ENCODE measurements around the gene CYP24A1. TPM values are rescaled to one million over a fixed set of nuclear protein-coding genes. Genes with fewer than 3 reads are reported as not detected.

CYP24A1 gene
- polyA plus RNA-seq, 1 donor from 2014 or later: 0.12 TPM

- H3K9me2 ChIP-seq (ENCODE audit: insufficient read depth, low read length): no peaks in the 10 kb centered on the region
- no peak overlapping the region for H3K27ac ChIP-seq (ENCODE audit: low read length)
- H3K4me2 ChIP-seq (ENCODE audit: low read length): no peak overlapping the region
- H3K9ac ChIP-seq (ENCODE audit: low read length): no peak overlapping the region
- H2AFZ ChIP-seq (ENCODE audit: low read depth, low read length): no peak overlapping the region
- H3K9me3 ChIP-seq (ENCODE audit: low read length): no peaks in the 10 kb centered on the region
- H3K36me3 ChIP-seq (ENCODE audit: insufficient read depth, low read length): no peaks in the 10 kb centered on the region
- no peak overlapping the region for H3K4me3 ChIP-seq (ENCODE audit: low read length)
- H4K20me1 ChIP-seq (ENCODE audit: insufficient read depth): no peaks in the 10 kb centered on the region
- TF ChIP-seq, protein P1, sequence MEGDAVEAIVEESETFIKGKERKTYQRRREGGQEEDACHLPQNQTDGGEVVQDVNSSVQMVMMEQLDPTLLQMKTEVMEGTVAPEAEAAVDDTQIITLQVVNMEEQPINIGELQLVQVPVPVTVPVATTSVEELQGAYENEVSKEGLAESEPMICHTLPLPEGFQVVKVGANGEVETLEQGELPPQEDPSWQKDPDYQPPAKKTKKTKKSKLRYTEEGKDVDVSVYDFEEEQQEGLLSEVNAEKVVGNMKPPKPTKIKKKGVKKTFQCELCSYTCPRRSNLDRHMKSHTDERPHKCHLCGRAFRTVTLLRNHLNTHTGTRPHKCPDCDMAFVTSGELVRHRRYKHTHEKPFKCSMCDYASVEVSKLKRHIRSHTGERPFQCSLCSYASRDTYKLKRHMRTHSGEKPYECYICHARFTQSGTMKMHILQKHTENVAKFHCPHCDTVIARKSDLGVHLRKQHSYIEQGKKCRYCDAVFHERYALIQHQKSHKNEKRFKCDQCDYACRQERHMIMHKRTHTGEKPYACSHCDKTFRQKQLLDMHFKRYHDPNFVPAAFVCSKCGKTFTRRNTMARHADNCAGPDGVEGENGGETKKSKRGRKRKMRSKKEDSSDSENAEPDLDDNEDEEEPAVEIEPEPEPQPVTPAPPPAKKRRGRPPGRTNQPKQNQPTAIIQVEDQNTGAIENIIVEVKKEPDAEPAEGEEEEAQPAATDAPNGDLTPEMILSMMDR (IDR thresholded peaks at IDR 0.05; ENCODE audit: poor library complexity, severe bottlenecking): no peak
- TF ChIP-seq EZH2 (IDR thresholded peaks at IDR 0.05; ENCODE audit: borderline replicate concordance, insufficient read depth, low read length, poor library complexity, severe bottlenecking) (no peak), SMC3 (conservative IDR thresholded peaks at IDR 0.05; ENCODE audit: poor library complexity) (no peak), TAF1 (IDR thresholded peaks at IDR 0.05; ENCODE audit: low read depth) (no peak), RAD21 (conservative IDR thresholded peaks at IDR 0.05) (no peak), REST (IDR thresholded peaks at IDR 0.05; ENCODE audit: borderline replicate concordance) (no peak), EP300 (conservative IDR thresholded peaks at IDR 0.05; ENCODE audit: poor library complexity, severe bottlenecking) (no peak), MXI1 (conservative IDR thresholded peaks at IDR 0.05; ENCODE audit: poor library complexity, severe bottlenecking) (no peak), POLR2AphosphoS5 (IDR thresholded peaks at IDR 0.05) (no peak)
- H3K27me3 ChIP-seq (ENCODE audit: insufficient read depth, low read depth, low read length): no peaks in the 10 kb centered on the region
- H3K79me2 ChIP-seq (replicated peaks; ENCODE audit: insufficient read depth, low read length): no peaks in the 10 kb centered on the region
- H3F3A ChIP-seq (ENCODE audit: insufficient read depth, low read length, poor library complexity, severe bottlenecking): no peaks in the 10 kb centered on the region
Measured at GRCh38 chr20:54134445-54135220, 39.2 kb downstream of the CYP24A1 start.

DNA sequence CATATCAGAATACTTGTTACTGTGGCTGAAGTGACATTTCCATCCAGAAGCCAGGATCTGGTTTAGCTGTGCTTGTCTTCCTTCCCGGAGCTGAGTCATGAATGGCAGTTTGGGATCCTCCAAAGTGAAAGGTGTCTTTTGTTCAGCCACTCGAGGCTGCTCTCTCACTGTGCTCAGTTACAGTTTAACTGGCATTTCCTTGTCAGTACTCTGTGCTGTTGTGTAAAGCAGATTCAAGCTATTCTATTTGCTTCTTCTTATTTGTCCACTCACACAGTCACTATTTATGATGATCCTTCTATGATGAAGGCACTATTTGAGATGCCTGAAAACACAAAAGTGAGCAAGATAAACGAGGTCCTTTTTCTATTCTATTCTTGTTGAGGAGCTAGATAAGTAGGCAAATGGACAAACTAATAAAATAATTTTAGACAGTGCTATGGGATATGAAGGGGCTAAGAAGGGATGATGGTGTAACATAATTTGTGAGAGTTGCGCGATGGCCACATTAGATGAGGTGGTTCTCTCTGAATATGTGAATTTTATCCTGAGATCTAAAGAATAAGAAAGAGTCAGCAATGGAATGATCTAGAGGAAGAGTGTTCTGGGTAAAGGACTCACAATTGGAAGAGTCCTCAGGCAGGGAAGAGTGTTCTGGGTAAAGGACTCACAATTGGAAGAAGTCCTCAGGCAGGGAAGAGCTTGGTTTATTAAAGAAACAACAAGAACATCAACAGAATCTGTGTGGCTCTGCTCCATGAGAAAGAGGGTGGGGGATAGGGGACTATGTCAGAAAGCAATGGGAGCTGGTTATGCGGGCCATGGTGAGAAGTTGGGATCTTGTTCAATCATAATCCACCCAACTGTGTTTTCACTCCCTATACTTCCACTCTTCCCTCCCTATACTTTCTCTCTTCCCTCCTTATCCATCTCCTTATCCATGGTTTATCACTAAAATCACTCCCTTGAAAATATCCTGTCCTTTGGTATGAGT, 40.1 kb downstream of the CYP24A1 start:
- Histone ChIP-seq H3K4me3 (ENCODE audit: low read length) (no peak overlapping the region), H3K4me2 (ENCODE audit: low read length) (no peak overlapping the region), H3K27ac (ENCODE audit: low read length) (no peak overlapping the region), H3K36me3 (ENCODE audit: insufficient read depth, low read length) (no peaks in the 10 kb centered on the region), H2AFZ (ENCODE audit: low read depth, low read length) (no peak overlapping the region), H3K79me2 (replicated peaks; ENCODE audit: insufficient read depth, low read length) (no peaks in the 10 kb centered on the region), H3F3A (ENCODE audit: insufficient read depth, low read length, poor library complexity, severe bottlenecking) (no peaks in the 10 kb centered on the region), H3K27me3 (ENCODE audit: insufficient read depth, low read depth, low read length) (no peaks in the 10 kb centered on the region), H3K9me3 (ENCODE audit: low read length) (peaks cover 2% of the 10 kb centered on the region), H4K20me1 (ENCODE audit: insufficient read depth) (no peaks in the 10 kb centered on the region), H3K9ac (ENCODE audit: low read length) (no peak overlapping the region), H3K9me2 (ENCODE audit: insufficient read depth, low read length) (no peaks in the 10 kb centered on the region)
- no peak for TF ChIP-seq SMC3 (conservative IDR thresholded peaks at IDR 0.05; ENCODE audit: poor library complexity)
- TF ChIP-seq TAF1 (IDR thresholded peaks at IDR 0.05; ENCODE audit: low read depth): no peak
- no peak for TF ChIP-seq MXI1 (conservative IDR thresholded peaks at IDR 0.05; ENCODE audit: poor library complexity, severe bottlenecking)
- TF ChIP-seq POLR2AphosphoS5 (IDR thresholded peaks at IDR 0.05): no peak
- no peak for TF ChIP-seq EZH2 (IDR thresholded peaks at IDR 0.05; ENCODE audit: borderline replicate concordance, insufficient read depth, low read length, poor library complexity, severe bottlenecking)
- peak; percentile 33 for TF ChIP-seq EP300 (conservative IDR thresholded peaks at IDR 0.05; ENCODE audit: poor library complexity, severe bottlenecking)
- TF ChIP-seq REST (IDR thresholded peaks at IDR 0.05; ENCODE audit: borderline replicate concordance): peak; percentile 24
- TF ChIP-seq, protein P1 (IDR thresholded peaks at IDR 0.05; ENCODE audit: poor library complexity, severe bottlenecking): no peak
- no peak for TF ChIP-seq RAD21 (conservative IDR thresholded peaks at IDR 0.05)
